Skeletal muscle satellite cell (primary cell): ENCODE results near the gene PRR7.

Source experiments
- H3K27me3 ChIP-seq: 2 replicates; pipeline ENCODE4 v1.7.0; 2013; ENCODE audit warnings: low read length; ENCODE audit not compliant: control insufficient read depth, insufficient read depth
- H3K36me3 ChIP-seq: 2 replicates; pipeline ENCODE4 v1.7.0; 2013; ENCODE audit warnings: mild to moderate bottlenecking, control low read depth, low read length; ENCODE audit not compliant: insufficient read depth
- H3K4me1 ChIP-seq: 2 replicates; pipeline ENCODE4 v1.7.0; 2013; ENCODE audit warnings: low read length; ENCODE audit not compliant: control insufficient read depth, insufficient read depth
- H3K4me2 ChIP-seq: 2 replicates; pipeline ENCODE4 v1.7.0; 2013; ENCODE audit warnings: mild to moderate bottlenecking, low read length
- H3K4me3 ChIP-seq: 2 replicates; pipeline ENCODE4 v1.7.0; 2013; ENCODE audit warnings: low read length
- H3K9ac ChIP-seq: 2 replicates; pipeline ENCODE4 v1.7.0; 2013; ENCODE audit warnings: mild to moderate bottlenecking, low read depth, low read length, moderate library complexity
- H3K9me3 ChIP-seq: replicated peaks from 2 replicates; pipeline ENCODE4 v1.7.0; 2013; ENCODE audit warnings: mild to moderate bottlenecking, control low read depth, low read length

Gene PRR7

GRCh38 chr5:177426566-177427210, 19.9 kb upstream of the PRR7 start, which contains the start of gene GRK6:
Gene GRK6 (plus strand): TSS chr5:177426676. CDS start chr5:177426846, 170 bp downstream.
- Histone ChIP-seq H3K9me3 (no peaks in the 10 kb centered on the region), H3K4me1 (peaks cover 27% of the 10 kb centered on the region), H3K4me3 (peak within 1 kb of the TSS; percentile 86), H3K27me3 (no peaks in the 10 kb centered on the region), H3K9ac (peak within 1 kb of the TSS; percentile 94), H3K4me2 (peak within 1 kb of the TSS; percentile 97), H3K36me3 (peaks cover 9% of the 10 kb centered on the region)

GRCh38 chr5:177427211-177427822, 19.3 kb upstream of the PRR7 start:
- Histone ChIP-seq H3K36me3 (peaks cover 14% of the 10 kb centered on the region), H3K4me1 (peaks cover 33% of the 10 kb centered on the region), H3K27me3 (no peaks in the 10 kb centered on the region), H3K9ac (peak overlapping the region; percentile 94), H3K9me3 (no peaks in the 10 kb centered on the region), H3K4me2 (peak overlapping the region; percentile 97), H3K4me3 (peak overlapping the region; percentile 86)

GRCh38 chr5:177427919-177428573, 18.6 kb upstream of the PRR7 start:
- Histone ChIP-seq H3K36me3 (peaks cover 20% of the 10 kb centered on the region), H3K4me2 (peak overlapping the region; percentile 97), H3K4me3 (peak overlapping the region; percentile 86), H3K27me3 (no peaks in the 10 kb centered on the region), H3K9me3 (no peaks in the 10 kb centered on the region), H3K9ac (peak overlapping the region; percentile 94), H3K4me1 (peaks cover 34% of the 10 kb centered on the region)

GRCh38 chr5:177428574-177429217, 17.9 kb upstream of the PRR7 start:
- Histone ChIP-seq H3K4me1 (peaks cover 34% of the 10 kb centered on the region), H3K36me3 (peaks cover 25% of the 10 kb centered on the region), H3K9me3 (no peaks in the 10 kb centered on the region), H3K4me2 (no peak overlapping the region), H3K9ac (no peak overlapping the region), H3K4me3 (no peak overlapping the region), H3K27me3 (no peaks in the 10 kb centered on the region)

DNA sequence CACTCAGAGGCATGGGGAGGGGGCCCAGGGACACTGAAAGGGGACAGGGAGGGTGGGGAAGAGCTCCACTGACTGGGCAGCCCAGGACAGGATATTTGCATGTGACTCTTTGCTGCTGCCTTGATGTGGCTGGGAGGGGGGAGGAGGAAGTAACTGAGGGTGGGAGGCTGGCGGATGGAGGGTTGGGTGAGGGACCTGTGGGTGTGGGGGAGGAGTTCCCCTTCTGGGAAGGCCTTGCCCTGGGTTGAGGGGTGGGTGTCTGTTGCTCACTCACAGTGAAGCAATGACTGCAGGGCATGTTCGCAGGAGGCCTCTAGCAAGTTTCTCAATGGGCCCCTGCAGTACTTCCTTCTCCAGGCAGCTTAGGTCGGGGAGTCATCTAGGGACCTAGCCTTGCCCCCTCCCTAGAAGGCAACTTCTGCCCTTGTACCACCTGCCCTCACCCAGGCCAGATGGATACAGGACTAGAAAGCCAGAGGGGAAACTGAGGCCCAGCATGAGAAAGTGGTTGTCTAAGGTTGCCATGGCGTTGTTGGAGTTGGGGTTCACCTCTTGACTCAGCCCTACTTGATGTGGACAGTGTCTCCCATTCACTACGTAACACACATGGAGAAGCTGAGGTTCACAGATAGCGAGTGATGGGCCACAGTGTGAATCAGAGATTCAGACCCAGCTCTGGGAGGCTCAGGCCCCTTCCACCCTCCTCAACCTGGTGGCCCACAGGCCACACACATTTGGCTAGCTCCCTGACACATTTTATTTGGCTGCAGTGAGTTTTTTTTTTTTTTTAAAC, 17.2 kb upstream of the PRR7 start:
- Histone ChIP-seq H3K4me1 (peaks cover 34% of the 10 kb centered on the region), H3K4me2 (no peak overlapping the region), H3K4me3 (no peak overlapping the region), H3K9me3 (no peaks in the 10 kb centered on the region), H3K27me3 (no peaks in the 10 kb centered on the region), H3K9ac (no peak overlapping the region), H3K36me3 (peaks cover 33% of the 10 kb centered on the region)

- no peaks in the 10 kb centered on the region for H3K9me3 ChIP-seq
- H3K4me3 ChIP-seq = no peak overlapping the region
- H3K36me3 ChIP-seq = peaks cover 42% of the 10 kb centered on the region
- no peak overlapping the region for H3K9ac ChIP-seq
- no peaks in the 10 kb centered on the region for H3K27me3 ChIP-seq
- H3K4me2 ChIP-seq = no peak overlapping the region
- peaks cover 31% of the 10 kb centered on the region for H3K4me1 ChIP-seq
Measured at GRCh38 chr5:177430140-177430951, 16.3 kb upstream of the PRR7 start.

- H3K9me3 ChIP-seq = no peaks in the 10 kb centered on the region
- peaks cover 26% of the 10 kb centered on the region for H3K4me1 ChIP-seq
- no peak overlapping the region for H3K4me3 ChIP-seq
- peaks cover 48% of the 10 kb centered on the region for H3K36me3 ChIP-seq
- H3K27me3 ChIP-seq = no peaks in the 10 kb centered on the region
- H3K4me2 ChIP-seq = no peak overlapping the region
- H3K9ac ChIP-seq = no peak overlapping the region
Measured at GRCh38 chr5:177430972-177431316, 15.7 kb upstream of the PRR7 start.

DNA sequence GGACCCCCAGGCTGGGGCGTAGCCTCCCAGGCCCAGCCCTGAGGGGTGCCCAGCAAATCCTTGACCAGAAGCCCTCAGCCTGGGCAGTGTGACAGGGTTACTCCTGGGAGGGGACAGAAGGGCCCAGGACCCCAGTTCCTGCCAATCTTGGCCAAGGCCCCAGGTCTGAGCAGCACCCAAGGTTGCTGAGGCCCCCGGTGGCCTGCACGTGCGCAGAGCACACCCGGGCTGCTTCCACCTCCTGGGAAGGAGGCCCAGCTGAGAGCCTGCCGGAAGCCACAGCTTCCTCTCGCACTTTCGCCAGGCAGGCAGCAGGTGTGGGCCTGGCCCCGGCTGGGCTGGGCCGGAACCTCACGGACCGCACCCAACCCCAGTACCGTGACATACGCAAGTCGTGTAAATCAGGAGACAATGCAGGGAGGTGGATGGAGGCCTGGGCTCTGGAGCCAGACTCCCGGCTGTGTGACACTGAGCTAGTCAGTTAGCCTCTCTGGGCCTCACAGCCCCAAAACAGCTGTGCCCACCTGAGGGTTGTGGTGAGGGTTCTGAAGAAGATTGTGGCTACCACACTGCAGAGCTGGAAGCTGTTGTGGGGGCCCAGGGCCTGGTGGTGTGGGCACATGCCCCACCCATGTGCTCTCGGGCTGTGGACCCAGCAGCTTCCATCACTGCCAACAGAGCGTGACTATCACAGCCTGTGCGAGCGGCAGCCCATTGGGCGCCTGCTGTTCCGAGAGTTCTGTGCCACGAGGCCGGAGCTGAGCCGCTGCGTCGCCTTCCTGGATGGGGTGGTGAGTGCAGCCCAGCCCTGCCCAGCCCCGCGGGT, 15.1 kb upstream of the PRR7 start:
- H3K4me1 ChIP-seq = peaks cover 26% of the 10 kb centered on the region
- H3K4me3 ChIP-seq = no peak overlapping the region

GRCh38 chr5:177432143-177432838, 14.3 kb upstream of the PRR7 start:
- Histone ChIP-seq H3K9ac (no peak overlapping the region), H3K36me3 (peaks cover 55% of the 10 kb centered on the region), H3K4me3 (no peak overlapping the region), H3K4me1 (peaks cover 22% of the 10 kb centered on the region), H3K9me3 (no peaks in the 10 kb centered on the region), H3K27me3 (no peaks in the 10 kb centered on the region), H3K4me2 (no peak overlapping the region)

More for the DNA sequence above, 15.1 kb upstream of the PRR7 start:
- no peaks in the 10 kb centered on the region for H3K9me3 ChIP-seq
- H3K9ac ChIP-seq = no peak overlapping the region
- no peaks in the 10 kb centered on the region for H3K27me3 ChIP-seq
- peaks cover 51% of the 10 kb centered on the region for H3K36me3 ChIP-seq
- H3K4me2 ChIP-seq = no peak overlapping the region
